Islet of Langerhans (tissue), 1 donor: Measurements from ENCODE around the gene COL6A2.
"Not testable (repeated sequence)": the region's sequence is repeated elsewhere in the genome, so short reads cannot be mapped to it uniquely, and the experiment has no call there.

ENCODE experiments used
- FAIRE-seq: peaks from one replicate; lab custom pipeline; 2011; peaks lifted over from hg19 to GRCh38; lab: Jason Lieb, UNC

COL6A2 gene

GRCh38 chr21:46094401-46095082 lies 3.4 kb upstream of the COL6A2 start:
- no peak for FAIRE-seq

DNA sequence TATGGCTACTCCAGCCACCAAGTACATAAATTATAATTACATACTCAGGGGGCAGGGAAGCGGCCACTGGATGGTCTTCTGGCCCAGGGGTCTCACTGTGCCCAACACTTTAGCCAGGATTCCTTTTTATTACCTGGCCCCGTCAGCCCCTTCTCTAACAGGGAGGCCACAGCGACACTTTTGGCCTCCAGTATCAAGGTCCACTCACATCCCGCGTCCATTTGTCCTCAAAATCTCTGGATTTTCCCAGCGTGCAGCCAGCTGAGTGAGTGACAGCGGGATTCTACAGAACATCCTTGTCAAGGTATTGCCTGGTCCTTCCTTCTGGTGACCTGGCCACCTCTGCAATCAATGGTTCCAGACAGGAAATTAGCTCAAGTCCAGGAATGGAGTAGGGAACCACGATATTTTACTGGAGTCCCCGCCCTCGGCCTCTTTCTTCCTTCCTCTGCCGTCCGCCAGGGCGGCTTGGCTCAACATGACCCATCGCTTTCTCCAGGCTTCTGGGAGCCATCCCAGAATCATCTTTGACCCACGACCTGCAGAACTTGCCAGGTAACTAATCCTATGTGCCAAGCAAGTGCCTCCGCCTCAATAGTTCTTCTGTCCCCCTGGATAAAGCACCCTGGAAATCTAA lies 2.7 kb upstream of the COL6A2 start:
- no peak for FAIRE-seq

- FAIRE-seq: no peak
Measured at GRCh38 chr21:46095814-46096595, 1.9 kb upstream of the COL6A2 start.

DNA sequence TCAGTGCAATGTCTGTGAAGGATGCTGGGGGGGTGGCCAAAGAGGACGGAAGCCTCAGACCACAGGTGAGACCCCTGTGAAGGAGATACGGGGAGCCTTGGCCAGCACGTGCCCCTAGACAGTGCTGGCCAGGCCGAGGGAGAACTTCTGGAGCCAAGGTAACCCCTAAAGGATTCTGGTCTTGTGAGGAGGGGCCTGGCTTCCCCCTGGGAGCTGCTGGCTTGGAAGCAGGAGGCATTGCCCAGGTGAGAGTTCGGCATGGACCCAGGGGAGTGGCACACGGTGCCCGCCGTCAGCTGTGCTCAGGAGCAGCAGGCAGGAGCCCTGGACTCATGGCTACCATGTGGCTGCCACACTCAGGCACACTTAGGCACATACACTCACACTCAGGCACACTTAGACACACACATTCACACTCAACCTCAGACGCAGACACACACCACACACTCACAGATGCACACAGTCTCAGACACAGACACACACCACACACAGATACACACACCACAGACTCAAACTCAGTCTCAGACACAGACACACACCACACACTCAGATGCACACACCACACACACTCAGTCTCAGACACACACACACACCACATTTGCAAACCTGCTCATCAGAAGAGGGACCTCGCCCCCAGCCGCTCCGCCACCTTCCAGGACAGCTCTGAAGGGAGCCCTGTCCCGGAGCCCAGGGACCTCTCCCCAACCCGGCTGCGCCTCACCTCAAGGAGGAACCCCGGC lies 1.1 kb upstream of the COL6A2 start:
- FAIRE-seq: no peak

DNA sequence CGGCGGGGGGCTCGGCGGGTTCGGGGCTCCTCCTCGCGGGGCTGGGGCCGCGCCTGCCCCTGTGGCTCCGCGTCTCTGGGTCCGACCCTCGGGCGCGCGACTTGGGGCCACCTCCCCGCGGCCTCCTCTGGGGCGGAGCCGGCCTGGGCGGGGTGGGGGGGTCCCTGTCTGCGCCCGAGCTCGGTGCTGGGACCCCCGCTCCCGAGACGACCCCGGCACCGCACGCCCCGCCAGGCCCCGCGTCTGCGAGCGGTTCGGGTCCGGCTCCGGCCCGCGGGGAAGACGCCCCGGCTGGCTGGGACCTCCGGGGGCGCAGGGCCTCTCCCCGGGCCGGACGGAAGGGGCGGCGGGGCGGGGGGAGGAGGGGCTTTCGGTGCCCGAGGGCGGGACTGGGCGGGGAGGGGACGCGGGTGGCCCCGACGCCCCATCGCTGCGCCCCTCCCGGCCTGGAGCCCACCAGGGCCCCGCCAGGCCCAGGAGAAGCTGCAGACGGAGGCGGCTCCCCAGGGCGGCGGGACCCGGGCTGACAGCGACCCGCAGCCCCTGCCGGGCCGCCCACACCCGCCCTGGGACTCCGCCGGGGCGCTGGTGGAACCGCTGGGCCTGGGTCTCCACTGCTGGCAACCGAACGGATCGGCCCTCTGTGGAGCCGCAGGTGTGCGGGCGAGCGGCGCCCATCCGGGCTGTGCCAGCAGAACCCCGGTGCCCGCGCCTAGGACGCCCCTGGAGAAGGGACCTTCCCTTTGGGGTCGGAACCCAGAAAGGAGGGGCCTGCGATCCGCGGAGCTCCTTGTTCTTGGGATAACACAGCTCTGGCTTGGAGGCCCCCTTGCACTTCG lies 610 bp downstream of the COL6A2 start:
- no peak for FAIRE-seq

GRCh38 chr21:46099476-46099875 lies 1.6 kb downstream of the COL6A2 start:
- FAIRE-seq: no peak

- FAIRE-seq: no peak
Measured at GRCh38 chr21:46100020-46100419, 2.1 kb downstream of the COL6A2 start.

GRCh38 chr21:46100426-46100825 lies 2.5 kb downstream of the COL6A2 start:
- FAIRE-seq: no peak

DNA sequence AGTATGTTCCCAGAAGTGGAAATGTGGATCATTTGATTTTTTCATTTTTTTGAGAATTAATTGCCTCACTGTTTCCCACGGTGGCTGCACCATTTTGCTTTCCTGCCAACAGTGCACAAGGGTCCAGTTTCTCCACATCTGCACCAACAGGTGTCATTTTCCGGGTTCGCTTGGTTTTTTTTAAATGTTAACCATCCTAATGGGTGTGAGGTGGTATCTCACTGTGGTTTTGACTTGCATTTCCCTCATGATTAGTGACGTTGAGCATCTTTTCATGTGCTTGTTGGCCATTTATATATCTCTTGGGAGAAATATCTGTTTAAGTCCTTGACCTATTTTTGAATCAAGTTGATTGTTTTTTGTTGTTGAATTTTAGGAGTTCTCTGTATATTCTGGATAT lies 3.0 kb downstream of the COL6A2 start:
- FAIRE-seq: no peak

GRCh38 chr21:46104104-46104503 lies 6.2 kb downstream of the COL6A2 start:
- FAIRE-seq: no peak

GRCh38 chr21:46107376-46107775 lies 9.5 kb downstream of the COL6A2 start:
- not testable (repeated sequence) for FAIRE-seq

- FAIRE-seq: no peak
Measured at GRCh38 chr21:46108827-46109312, 11.0 kb downstream of the COL6A2 start.

DNA sequence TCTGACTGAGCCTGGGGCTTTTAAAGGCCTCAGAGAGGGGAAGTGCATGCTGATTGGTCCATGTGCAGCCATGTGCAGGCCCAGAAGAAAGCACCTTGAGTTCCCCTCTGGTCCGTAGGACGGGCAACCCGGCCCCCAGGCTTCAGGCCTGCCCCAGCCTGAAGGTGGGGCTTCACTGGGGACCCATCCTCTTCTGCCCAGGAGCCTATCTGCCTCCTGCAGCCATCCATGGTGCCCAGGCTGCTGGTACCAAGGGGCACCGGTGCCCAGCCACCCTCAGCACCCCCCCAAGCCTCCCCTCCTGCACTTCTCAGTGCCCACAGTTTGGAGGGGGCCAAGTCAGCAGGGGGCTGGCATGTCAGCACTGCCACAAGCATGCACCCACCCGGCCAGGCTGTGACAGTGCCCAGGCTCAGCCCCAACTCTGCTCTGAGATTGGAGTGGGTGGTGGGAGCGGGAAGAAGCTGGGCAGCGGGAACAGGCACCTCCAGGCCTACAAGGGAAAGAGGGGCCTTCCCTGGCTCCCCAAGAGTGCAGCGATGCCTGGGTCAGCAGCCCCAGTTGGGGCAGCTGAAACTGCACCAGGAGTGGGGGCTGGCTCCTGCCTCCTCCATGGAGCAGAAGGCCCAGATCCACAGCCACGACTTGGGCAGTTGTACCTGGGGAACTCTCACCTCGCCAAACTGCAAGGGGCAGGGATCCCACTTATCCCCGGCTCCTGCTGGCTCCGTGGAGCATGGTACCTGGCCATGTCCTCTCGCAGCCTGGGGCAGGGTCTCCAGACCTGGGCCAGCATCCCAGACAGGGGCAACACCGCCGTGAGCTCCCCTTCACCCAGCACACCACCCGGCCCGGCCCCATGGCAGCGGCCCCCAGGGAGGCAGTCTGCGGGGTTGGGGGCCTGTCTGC lies 11.7 kb downstream of the COL6A2 start:
- no peak for FAIRE-seq

GRCh38 chr21:46110499-46111192 lies 12.7 kb downstream of the COL6A2 start:
- FAIRE-seq: no peak

- no peak for FAIRE-seq
Measured at GRCh38 chr21:46111193-46111571, 13.3 kb downstream of the COL6A2 start.

GRCh38 chr21:46111857-46112724 lies 14.2 kb downstream of the COL6A2 start:
- FAIRE-seq: no peak

- FAIRE-seq: no peak
Measured at GRCh38 chr21:46112725-46113215, 14.9 kb downstream of the COL6A2 start.

GRCh38 chr21:46113497-46114176 lies 15.7 kb downstream of the COL6A2 start:
- no peak for FAIRE-seq
